Measurements from ENCODE around the gene ABHD12B. TPM values are rescaled to one million over a fixed set of nuclear protein-coding genes. Genes with fewer than 3 reads are reported as not detected.
A peak's percentile ranks its signal among the peaks of the same experiment; 100 is the strongest.

Gene ABHD12B
- total RNA-seq, 2 donors from 2014 or later = not detected

GRCh38 chr14:50837271-50837670 lies 34.6 kb upstream of the ABHD12B start:
- DNase-seq (ENCODE audit: low spot score) = no peak
- intact Hi-C loops (cut with DNase I) = no loop called here

DNA sequence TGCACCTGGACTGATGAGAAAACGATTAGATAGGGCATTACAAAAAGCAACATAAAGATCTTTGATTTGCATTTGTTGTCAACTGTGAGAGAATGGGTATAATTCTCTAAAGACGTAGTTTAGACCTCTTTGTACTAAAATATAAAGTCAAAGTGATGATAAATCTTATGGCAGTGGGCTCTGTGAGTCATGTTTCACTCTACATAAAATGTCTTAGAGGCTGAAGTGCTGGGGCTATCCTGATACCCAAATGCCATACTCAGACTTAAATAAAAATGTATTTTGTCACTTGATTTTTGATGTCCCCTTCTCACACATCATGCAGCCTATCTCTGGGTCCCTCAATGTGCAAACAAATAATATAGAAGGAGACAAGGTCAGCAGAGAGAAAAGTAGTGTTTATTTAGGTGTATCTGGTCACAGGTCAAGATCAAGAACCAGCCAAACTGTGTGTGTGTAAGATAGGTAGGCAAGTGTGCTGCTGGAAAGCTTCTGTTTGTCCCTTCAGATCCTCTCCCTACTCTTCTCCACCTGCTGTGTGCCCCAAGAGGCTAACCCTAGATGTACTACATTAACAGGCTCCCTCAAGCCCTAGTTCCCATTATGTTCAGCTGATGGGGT lies 33.9 kb upstream of the ABHD12B start:
- intact Hi-C loops (cut with DNase I) = no loop called here

GRCh38 chr14:50839048-50839447 lies 32.8 kb upstream of the ABHD12B start:
- DNase-seq (ENCODE audit: low spot score) = no peak
- intact Hi-C loops (cut with DNase I) = no loop called here

More for the DNA sequence above, 33.9 kb upstream of the ABHD12B start:
- no peak for DNase-seq (ENCODE audit: low spot score)

GRCh38 chr14:50839691-50840090 lies 32.2 kb upstream of the ABHD12B start:
- no peak for DNase-seq (ENCODE audit: low spot score)
- intact Hi-C loops (cut with DNase I) = no loop called here

- intact Hi-C loops (cut with DNase I) = no loop called here
- no peak for DNase-seq (ENCODE audit: low spot score)
Measured at GRCh38 chr14:50844391-50844790, 27.5 kb upstream of the ABHD12B start.

DNA sequence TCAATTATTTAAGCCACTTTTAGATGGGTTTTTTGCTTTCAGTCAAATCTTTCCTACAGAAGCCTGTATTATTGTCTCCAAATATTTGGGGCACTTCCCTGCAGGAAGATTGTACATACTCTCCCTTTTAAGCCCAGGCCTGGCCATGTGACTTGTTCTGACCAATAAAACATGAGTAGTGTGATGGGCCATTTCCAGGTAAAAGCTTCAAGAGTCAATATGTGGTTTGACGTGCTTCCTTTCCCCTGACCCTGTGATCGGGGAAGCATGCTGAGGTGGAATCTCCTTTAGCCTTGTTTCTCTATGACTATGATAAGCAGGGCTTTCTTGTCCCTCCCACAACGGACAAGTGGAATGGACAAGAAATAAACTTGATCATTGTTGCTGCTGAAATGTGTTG lies 26.7 kb upstream of the ABHD12B start:
- intact Hi-C loops (cut with DNase I) = no loop called here
- no peak for DNase-seq (ENCODE audit: low spot score)

GRCh38 chr14:50846226-50846880 lies 25.5 kb upstream of the ABHD12B start:
- DNase-seq (ENCODE audit: low spot score) = no peak

DNA sequence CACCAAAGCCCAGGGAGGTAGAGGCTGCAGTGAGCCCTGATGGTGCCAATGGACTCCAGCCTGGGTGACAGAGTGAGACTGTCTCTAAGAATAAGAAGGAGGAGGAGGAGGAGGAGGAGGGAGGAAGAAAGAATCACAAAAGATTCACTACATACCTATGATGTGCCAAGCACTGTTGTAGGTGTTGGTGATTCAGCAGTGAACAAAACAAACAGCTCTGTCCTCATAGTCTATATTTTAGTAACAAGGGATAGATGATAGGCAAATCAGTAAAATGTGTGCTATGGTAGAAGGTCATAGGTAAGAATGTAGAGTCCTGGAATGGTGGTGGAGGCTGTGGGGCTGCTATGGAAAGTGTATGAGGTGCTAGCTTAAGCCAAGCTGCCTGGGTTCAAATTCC lies 18.0 kb upstream of the ABHD12B start:
- DNase-seq (ENCODE audit: low spot score) = no peak
- intact Hi-C loops (cut with DNase I) = no loop called here

More at GRCh38 chr14:50846226-50846880, 25.5 kb upstream of the ABHD12B start:
- intact Hi-C loops (cut with DNase I) = no loop called here

- DNase-seq (ENCODE audit: low spot score) = no peak
- intact Hi-C loops (cut with DNase I) = no loop called here
Measured at GRCh38 chr14:50854521-50854920, 17.3 kb upstream of the ABHD12B start.

GRCh38 chr14:50855558-50855957 lies 16.3 kb upstream of the ABHD12B start:
- no peak for DNase-seq (ENCODE audit: low spot score)
- intact Hi-C loops (cut with DNase I) = no loop called here

GRCh38 chr14:50856660-50857059 lies 15.2 kb upstream of the ABHD12B start:
- intact Hi-C loops (cut with DNase I) = no loop called here
- no peak for DNase-seq (ENCODE audit: low spot score)

GRCh38 chr14:50859296-50859624 lies 12.6 kb upstream of the ABHD12B start:
- no peak for DNase-seq (ENCODE audit: low spot score)
- intact Hi-C loops (cut with DNase I) = no loop called here

DNA sequence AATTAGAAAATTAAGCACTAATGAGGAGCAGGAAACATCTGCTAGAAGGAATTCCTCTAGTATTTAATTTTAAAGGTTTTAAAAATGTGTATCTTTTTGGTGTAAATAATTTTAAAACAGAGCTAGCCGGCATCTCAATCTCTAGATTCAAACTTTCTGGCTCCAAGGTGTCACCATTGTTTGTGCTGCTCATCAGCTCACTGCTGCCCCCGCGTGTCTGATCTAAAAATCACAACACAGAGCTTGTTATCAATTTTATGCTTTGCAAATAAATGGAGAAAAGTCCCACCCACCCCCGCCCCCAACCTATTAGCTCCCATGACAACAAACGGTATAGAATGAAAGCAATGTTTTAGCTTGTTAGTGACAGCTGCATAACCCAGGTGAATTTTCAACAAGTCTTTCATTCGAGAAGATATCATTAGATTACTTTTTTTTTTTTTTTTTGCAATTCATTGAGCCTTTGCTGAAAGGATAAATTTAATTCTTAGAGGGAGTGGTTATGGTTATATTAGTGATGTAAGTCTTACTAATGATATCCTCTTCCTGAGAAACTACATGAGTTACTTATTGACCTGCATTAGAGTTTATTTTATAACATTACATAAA lies 11.3 kb upstream of the ABHD12B start:
- intact Hi-C loops (cut with DNase I) = no loop called here

DNA sequence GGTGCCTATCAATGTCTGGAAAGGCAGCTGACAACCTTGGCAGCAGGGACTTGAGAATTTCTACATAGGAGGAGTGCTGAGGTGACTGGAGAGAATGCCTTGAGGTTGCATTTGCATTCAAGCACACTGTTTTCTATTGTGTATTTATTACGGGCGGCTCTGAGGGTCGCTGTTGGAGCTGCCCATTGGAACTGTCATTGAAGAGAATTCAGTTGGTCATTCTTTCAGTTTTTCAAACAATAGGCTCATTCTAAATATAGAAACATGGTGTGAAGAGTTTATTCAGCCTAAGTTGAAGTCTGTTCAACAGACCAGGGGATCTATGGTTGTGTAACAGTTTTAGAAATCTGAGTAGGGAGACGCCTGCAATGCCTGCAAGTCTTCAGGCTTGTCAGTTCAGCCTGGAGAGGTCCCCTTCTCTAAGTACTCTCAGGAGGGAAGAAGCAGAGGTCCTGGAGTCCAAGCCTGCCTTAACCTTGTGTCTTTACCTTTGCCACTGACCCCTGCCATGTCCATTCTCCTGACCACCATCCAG lies 9.8 kb upstream of the ABHD12B start:
- DNase-seq (ENCODE audit: low spot score) = no peak
- intact Hi-C loops (cut with DNase I) = no loop called here

More for the DNA sequence above, 11.3 kb upstream of the ABHD12B start:
- peak; percentile 92 for DNase-seq (ENCODE audit: low spot score)

DNA sequence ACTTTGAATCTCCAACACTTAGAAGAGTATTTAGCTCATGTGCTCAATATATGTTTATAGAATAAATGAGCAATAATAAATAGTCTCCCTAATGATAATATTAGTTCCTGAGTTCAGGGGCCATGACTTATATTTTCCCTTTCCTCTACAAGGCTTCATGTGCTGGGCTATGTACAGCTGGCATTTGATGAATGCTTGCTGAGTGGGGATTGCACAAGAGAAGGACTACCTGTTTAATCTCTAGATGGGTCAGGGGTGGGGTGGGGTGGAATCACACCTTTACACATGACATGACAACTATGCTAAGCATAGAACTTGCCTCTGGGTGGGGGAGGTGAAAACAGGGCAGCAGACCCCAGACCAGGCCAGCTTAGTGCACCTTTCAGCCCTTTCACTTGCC lies 7.6 kb upstream of the ABHD12B start:
- intact Hi-C loops (cut with DNase I) = no loop called here
- no peak for DNase-seq (ENCODE audit: low spot score)

- no peak for DNase-seq (ENCODE audit: low spot score)
- intact Hi-C loops (cut with DNase I) = no loop called here
Measured at GRCh38 chr14:50864946-50865345, 6.9 kb upstream of the ABHD12B start.

DNA sequence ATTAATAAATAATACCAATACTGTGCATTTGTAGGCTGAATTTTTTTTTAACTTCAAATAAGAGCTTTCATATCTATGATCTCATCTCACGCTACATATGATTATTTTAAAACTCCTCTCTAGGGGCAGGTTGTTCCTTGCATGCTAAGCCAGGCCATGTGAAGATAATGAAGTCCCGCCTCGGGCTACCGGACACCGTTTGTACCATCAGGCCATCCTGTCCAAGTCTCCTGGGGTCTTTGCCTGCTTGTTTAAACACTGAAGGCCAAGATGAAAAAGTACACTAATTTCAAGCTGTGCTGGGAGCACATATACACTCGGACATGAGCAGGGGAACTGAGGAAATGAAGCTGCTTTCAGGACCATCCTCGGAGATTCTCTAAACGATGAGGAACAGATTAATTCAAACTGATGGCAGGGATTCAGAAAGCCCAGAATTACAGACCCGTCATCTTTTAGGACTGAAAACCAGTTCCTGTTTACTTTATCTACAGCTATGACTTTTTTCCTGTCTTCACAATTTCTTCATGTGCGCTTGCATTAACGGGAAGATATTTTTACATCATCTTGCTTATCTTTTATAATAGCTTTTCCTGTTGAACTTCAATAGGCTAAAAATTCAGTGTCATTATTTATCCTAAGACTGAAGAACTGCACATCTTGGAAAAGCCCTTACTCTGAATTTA lies 6.3 kb upstream of the ABHD12B start:
- no peak for DNase-seq (ENCODE audit: low spot score)
- intact Hi-C loops (cut with DNase I) = no loop called here

GRCh38 chr14:50871228-50871627 lies 625 bp upstream of the ABHD12B start:
- DNase-seq (ENCODE audit: low spot score) = no peak
- intact Hi-C loops (cut with DNase I) = no loop called here

- intact Hi-C loops (cut with DNase I) = no loop called here
- no peak for DNase-seq (ENCODE audit: low spot score)
Measured at GRCh38 chr14:50874757-50875156, 2.9 kb downstream of the ABHD12B start.

- intact Hi-C loops (cut with DNase I) = no loop called here
- DNase-seq (ENCODE audit: low spot score) = no peak
Measured at GRCh38 chr14:50875359-50876070, 3.7 kb downstream of the ABHD12B start.
